Lung microvascular endothelial cell (primary cell): ENCODE results near the gene YY1AP1. TPM values are rescaled to one million over a fixed set of nuclear protein-coding genes. Genes with fewer than 3 reads are reported as not detected.
"Not testable (repeated sequence)": the region's sequence is repeated elsewhere in the genome, so short reads cannot be mapped to it uniquely, and the experiment has no call there.

Source experiments
- DNase-seq, 2 donors: peaks; one replicate each; pipeline versions ENCODE4 v3.0.0 to v3.0.0-alpha.2; 2010; ENCODE audit warnings: low read depth in 2 of 2
- total RNA-seq: library from RNA; depleted of rRNA; stranded (reverse); fragments of >200 nt; gene quantifications from 2 replicates; pipeline ENCODE4 v1.2.1, GENCODE V29; 2014

YY1AP1 gene, protein sequence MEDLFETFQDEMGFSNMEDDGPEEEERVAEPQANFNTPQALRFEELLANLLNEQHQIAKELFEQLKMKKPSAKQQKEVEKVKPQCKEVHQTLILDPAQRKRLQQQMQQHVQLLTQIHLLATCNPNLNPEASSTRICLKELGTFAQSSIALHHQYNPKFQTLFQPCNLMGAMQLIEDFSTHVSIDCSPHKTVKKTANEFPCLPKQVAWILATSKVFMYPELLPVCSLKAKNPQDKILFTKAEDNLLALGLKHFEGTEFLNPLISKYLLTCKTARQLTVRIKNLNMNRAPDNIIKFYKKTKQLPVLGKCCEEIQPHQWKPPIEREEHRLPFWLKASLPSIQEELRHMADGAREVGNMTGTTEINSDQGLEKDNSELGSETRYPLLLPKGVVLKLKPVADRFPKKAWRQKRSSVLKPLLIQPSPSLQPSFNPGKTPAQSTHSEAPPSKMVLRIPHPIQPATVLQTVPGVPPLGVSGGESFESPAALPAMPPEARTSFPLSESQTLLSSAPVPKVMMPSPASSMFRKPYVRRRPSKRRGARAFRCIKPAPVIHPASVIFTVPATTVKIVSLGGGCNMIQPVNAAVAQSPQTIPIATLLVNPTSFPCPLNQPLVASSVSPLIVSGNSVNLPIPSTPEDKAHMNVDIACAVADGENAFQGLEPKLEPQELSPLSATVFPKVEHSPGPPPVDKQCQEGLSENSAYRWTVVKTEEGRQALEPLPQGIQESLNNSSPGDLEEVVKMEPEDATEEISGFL
- 21.8 and 85.3 TPM in 2 replicates for total RNA-seq

DNA sequence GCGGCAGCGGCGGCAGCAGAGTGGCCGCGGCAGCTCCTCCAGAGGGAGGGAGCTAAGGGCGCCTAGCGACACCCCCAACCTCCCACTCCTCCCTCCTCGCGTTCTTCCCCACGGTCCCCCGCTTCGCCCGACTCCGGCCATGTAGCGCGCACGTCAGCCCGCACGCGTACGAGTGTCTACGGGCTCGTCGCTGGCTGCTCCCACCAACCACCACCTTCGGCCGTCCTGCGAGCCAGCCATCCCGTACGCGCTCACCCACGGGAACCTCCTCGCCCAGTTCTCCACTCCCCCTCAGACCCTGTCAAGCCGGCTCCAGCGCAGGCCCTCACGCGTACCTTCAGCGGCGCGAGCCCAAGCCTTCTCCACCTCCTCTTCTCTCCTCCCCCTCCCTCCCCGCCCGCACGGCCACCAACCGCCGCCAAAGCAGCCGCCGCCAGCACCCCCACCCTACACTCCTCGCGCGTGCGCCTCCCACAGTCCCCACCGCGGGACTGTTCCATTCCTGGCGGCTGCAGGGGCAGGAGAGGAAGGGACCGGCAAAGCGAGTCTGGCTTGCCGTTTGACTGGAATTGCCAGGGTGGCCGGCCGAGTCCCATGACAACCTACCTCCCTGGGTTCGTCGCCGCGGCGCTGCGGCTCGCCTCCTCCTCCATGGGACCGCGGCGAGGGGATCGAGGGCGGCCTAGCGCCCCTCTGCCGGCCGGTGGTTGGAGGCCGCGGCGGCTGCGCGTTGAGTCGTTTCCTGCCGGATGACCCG is at the start of gene YY1AP1:
YY1AP1 (minus strand) TSS at position 451 of the 757 bp plus-strand sequence. CDS start 8,338 bp downstream, outside the sequence.
- DNase-seq, result peak; percentile 92 to 95

DNA sequence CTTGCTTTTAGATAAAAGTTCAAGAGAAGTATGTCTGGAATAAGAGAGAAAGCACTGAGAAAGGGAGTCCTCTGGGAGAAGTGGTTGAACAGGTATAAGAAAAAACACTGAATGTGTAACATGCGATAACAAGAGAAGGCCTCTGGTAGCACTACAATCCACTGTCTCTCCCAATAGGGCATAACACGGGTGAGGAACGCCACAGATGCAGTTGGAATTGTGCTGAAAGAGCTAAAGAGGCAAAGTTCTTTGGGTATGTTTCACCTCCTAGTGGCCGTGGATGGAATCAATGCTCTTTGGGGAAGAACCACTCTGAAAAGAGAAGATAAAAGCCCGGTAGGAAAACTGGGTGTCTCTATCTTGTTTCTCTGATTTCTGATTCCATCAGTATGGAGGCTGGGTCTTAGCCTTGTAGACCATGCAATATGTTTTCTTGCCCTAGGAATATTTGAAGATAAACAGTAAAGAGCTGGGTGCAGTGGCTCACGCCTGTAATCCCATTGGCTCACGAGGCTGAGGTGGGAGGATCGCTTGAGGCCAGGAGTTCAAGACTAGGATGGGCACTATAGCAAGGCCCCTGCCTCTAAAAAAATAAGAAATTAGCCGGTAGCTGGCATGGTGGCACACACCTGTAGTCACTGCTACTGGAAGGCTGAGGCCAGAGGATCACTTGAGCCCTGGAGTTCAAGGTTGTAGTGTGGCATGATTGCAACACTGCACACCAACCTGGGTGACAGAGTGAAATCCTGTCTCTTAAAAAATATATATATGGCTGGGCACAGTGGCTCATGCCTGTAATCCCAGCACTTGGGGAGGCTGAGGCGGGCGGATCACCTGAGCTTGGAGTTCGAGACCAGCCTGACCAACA is 40.7 kb upstream of the YY1AP1 start:
- DNase-seq, result peak; percentile 77 to 85

DNA sequence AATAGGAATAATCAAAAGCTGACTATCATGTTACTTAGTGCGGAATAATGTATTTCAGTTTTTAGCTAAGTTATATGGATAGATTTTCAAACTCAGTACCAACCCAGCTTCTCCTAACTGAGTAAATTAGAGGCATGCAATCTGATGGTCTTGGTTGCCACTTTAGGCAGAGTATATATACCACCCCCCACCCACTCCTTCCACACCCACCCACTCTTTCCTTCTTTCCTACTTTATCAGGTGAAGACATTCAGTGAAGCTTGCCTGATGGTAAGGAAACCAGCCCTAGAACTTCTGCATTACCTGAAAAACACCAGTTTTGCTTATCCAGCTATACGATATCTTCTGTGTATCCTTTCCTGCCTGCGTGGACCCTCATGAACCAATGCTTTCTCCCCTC is 36.6 kb upstream of the YY1AP1 start:
- no peak for DNase-seq

DNA sequence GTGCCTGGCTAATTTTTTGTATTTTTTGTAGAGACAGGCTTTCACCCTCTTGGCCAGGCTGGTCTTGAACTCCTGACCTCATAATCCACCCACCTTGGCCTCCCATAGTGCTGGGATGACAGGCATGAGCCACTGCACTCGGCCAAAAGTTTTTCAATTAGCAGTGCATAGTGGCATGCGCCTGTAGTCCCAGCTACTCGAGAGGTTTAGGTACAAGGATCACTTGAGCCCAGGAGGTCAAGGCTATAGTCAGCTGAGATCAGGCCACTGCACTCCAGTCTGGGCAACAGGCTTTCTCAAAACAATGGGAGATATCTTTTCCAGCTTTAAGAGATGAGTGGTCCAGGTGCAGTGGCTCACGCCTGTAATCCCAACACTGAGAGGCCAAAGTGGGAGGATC is 31.1 kb upstream of the YY1AP1 start:
- DNase-seq, result no peak

DNA sequence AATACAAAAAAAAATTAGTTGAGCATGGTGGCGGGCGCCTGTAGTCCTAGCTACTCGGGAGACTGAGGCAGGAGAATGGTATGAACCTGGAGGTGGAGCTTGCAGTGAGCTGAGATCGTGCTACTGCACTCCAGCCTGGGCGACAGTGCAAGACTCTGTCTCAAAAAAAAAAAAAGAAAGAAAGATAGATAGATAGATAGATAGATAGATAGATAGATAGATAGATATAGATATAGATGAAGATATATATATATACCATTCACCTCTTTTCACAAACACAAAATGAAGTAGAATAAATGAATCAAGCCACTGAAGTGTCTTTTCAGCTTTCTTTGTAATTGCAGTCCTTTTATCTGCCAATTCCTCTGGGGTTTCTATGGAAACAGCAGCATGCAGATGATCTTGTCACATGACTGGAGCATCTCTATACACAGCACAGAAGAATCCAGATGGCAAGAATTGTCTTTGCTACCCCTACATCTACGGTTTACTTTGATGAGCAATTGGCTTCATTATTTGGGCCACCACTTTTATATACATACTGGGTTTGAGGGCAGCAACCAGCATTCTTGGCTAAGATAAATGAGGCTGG is 30.0 kb upstream of the YY1AP1 start:
- DNase-seq, result not testable (repeated sequence)

DNA sequence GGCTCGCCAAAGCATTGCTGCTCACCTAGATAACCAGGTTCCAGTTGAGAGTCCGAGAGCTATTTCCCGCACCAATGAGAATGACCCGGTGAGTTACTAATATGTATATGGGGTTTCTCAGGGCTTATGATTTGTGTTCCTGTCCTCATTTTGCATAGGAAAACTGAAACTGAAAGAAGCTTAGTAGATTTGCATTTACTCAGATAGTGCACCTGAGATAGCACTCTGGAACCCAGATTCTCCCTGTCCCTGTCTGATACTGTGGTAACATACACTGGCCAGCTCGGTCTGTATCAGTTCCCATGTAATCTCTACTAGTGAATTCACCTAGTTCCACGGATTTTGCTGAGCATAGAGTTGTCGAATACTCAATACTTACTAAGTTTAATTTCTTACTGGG is 28.5 kb upstream of the YY1AP1 start:
- DNase-seq, result no peak

DNA sequence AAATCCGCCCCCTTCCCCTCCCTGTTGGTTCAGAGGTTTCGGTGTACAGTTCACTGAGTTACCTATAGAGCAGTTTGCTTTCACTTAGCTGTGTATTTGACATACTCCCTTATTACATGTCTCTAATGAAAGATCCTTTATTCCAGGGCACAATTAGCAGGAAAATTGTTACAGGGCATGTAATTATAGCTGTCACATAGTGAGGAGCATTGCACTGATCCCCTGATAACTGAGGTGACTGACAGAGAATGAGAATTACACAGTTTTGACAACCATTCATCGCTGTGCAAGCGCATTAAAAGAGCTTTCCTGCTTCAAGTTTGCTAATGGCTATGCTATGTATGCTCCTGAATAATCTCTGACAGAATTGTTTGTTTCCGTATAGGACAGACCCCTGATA is 27.2 kb upstream of the YY1AP1 start:
- DNase-seq, result no peak

DNA sequence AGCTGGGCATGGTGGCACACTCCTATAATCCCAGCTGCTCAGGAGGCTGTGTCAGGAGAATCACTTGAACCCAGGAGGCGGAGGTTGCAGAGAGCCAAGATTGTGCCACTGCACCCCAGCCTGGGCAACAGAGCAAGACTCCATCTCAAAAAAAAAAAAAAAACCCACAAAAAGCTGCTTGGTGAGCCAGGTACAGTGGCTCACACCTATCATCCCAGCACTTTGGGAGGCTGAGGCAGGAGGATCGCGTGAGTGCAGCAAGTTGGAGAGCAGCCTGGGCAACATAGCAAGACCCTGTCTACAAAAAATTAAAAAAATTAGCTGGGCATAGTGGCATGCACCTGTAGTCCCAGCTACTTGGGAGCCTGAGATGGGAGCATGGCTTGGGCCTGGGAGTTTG is 26.5 kb upstream of the YY1AP1 start:
- not testable (repeated sequence) for DNase-seq

DNA sequence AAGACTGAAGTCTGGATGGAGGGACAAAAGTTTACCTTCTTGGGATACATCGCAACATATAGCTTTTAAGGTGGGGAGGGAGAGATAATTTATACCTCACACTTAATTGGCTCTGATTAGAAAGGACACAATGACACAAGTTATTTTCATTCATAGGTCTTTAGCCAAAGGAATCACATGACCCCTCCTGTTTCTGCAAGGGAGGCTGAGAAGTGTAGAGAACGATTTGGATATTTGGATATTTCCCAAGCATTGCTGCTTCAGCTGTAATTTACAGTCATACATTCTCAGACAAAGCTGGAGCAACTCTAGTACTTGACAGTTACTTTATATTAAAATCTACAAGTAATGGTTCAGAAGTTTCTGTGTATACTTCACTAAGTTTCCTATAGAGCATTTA is 24.5 kb upstream of the YY1AP1 start:
- no peak for DNase-seq

DNA sequence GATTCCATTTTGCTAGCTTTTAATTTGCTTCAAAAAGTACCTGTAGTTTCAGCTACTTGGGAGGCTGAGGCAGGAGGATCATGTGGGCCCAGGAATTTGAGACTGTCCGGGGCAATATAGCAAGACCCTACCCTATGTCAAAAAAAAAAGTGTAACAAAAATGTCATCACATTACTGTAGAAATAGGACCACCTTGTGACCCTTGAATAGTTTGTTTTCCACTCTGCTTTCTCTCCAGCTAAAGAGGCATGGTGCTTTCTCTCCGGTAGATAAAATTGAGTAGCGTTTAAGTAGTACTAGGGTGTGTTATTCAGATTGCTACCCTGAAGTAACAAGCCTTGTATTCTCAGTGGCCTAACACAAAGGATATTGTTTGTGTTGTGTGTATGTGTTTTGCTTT is 24.1 kb upstream of the YY1AP1 start:
- DNase-seq, result peak; percentile 27 to 36

DNA sequence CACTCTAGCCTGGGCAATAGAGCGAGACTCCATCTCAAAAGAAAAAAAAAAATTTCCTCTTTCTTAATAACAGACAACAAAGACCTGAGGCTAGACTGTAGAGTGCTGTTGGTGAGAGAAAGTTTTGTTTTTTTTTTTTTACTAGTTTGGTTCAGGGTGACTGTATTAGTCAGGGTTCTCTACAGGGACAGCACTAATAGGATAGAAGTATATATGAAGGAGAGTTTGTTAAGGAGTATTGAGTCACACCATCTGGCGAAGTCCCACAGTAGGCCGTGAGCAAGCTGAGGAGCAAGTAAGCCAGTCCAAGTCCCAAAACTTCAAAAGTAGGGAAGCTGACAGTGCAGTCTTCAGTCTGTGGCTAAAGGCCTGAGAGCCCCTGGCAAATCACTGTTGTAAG is 22.9 kb upstream of the YY1AP1 start:
- DNase-seq, result not testable (repeated sequence)

DNA sequence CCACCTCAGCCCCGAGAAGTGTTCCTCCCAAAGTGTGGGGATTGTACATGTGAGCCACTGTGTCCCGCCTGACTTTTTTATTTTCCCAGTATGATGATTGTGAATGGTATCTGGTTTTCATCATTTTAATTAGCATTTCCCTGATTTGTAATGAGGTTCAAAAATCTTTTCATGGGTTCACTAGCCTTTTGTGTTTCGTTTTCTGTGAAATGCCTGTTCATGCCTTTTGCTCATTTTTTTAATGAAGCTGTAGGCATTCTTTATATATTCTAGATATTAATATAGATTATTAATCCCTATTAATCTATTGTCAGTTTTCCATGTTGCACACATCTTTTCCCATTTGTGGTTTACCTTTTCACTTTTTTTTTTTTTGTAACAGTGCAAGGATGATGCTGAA is 20.8 kb upstream of the YY1AP1 start:
- no peak for DNase-seq

DNA sequence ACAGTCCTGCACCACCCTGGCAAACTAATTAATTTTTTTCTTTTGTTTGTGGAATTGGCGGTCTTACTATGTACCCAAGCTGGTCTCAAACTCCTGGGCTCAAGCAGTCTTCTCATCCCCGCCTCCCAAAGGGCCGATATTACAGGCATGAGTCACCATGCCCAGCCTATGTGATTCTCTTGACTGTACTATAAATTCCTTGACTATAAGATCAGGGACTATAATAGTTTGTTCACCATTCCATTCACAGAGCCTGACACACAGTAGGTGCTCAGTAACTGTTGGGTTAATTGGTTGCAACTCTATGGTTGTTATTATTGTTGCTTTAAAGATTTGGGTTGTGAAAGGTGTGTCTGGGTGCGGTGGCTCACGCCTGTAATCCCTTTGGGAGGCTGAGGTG is 17.6 kb upstream of the YY1AP1 start:
- DNase-seq, result peak in 1 of 2 donors; percentile 52

DNA sequence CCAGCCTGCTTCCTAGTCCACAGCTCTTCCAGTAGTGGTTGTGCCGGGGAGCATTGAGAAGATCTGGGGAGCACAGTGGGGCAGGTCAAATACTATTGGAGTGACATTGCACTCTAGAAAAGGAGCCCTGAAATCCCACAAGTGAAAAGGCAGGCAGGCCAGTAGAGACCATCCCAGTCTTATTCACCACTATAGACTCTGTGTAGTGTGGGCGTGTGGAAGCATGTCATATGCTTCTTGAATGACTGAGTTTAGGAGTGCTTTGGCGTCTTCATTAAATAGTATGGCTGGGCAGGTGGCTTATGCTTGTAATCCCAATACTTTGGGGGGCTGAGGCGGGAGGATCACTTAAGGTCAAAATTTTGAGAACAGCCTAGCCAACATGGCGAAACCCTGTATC is 15.8 kb upstream of the YY1AP1 start:
- not testable (repeated sequence) for DNase-seq

DNA sequence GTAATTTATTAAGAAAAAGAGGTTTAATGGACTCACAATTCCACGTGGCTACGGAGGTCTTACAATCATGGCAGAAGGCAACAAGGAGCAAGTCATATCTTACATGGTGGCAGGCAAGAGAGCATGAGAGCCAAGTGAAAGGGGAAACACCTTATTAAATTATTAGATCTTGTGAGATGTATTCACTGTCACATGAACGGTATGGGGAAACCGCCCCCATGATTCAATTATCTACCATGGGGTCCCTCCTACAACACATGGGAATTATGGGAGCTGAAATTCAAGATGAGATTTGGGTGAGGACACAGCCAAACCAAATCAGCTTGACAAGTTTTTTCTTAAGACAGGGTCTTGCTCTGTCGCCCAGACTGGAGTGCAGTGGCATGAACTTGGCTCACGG is 14.6 kb upstream of the YY1AP1 start:
- no peak for DNase-seq

DNA sequence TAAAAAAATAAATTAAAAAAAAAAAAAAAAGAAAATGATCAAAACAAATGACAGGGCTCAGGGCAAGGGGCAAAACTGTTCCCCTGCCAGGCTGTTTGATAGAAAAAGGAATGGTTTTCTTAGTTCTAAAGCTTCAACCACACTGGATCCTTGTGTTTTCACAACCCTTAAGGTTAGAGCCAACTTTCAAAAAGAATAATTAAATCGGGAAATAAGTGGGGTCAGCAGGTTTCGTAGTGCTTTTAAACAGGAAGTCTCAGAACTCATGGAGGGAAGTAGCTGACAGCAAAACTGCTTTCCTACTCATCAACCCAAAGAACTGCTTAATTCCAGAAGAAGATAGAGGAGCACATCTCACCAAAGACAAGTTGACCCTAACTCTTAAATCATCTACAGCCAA is 13.1 kb upstream of the YY1AP1 start:
- not testable (repeated sequence) for DNase-seq

DNA sequence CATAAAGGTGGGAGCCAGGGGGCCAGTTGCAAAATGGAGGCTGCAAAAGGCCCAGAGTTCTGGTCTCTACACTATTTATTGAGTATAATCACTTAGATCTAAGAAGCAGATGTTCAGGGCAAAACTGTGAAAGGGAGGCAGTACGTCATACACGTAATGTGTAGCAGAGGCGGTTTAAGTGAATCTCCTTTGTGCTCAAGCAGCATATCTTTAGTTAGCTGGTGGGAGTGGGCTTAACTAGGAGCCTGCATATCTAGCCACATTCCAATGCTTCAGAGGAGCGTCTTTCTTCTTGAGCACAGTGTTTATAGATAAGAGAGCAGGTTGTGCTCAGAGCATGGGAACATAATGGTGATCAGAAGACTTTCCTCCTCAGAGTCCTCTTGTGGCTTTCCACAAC is 10.5 kb upstream of the YY1AP1 start:
- not testable (repeated sequence) for DNase-seq

DNA sequence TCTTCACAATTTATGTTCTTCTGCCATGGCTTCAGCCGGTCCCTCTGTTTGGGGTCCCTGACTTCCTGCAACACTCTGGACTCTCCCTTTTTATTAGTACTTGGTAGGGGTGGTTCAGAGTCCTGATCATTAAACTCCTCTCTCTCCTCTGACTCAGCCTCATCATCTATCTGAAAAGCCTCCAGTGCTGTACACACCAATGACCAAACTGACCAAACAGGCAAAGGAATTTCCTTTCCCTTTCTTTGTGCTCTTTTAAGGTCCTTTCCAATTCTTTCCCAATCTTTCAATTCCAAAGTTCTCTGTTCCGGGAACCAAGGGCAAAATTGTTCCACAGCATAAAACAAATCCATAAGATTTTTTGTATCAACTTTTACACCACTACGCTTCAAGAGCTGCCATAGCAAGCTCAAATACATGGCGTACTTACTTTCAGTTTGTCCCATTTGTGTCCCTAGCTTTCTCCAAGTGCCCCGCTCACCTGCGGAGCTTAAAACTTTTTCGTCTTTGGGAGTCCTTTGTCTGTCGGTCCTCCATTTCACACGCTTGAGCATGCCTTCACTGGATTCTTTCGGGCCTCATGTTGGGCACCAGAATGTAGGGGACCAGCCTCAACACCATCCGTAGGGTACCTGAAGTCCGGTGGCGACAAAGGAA is 9.9 kb upstream of the YY1AP1 start:
- DNase-seq, result peak in 1 of 2 donors; percentile 26

DNA sequence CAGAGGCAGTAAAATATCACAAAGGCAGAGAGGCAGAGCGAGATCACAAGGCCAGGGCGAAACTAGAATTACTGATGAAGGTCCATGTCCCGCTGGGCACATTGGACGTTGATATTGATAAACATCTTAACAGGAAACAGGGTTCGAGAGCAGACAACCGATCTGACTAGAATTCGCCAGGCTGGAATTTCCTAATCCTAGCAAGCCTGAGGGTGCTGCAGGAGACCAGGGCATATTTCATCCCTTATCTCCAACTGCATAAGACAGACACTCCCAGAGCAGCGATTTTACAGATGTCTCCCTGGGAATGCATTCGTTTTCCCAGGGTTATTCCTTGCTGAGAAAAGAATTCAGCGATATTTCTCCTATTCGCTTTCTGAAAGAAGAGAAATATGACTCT is 9.0 kb upstream of the YY1AP1 start:
- not testable (repeated sequence) for DNase-seq

DNA sequence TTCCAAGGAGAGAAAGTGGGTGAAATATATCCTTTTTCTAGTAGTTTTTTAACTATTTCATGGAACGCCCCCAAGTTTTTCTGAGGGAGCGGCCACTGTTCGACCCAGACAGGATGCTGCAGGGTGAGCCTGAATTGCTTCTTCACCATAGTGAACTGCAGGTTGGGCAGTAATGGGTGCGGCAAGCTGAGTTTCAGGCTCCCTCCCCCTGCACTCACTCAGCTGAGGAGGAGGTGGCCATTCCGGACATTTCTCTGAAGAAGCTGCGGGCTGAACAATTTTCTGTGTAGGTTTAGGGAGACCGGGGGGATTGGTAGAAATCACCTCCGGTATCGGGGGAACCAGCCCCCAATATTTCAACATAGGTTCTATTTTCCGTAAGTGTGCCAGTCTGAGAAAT is 8.5 kb upstream of the YY1AP1 start:
- DNase-seq, result no peak
